GM12872 (cell line): ENCODE measurements around the gene GRID1.

Source experiments
- CTCF ChIP-seq: IDR thresholded peaks from 3 replicates; pipeline ENCODE4 v1.5.1; 2011; ENCODE audit warnings: low read depth, mild to moderate bottlenecking, low read length, moderate library complexity; ENCODE audit not compliant: insufficient read depth

Gene GRID1

GRCh38 chr10:85959239-85959638 is 407.4 kb downstream of the GRID1 start:
- no peak for TF ChIP-seq CTCF

DNA sequence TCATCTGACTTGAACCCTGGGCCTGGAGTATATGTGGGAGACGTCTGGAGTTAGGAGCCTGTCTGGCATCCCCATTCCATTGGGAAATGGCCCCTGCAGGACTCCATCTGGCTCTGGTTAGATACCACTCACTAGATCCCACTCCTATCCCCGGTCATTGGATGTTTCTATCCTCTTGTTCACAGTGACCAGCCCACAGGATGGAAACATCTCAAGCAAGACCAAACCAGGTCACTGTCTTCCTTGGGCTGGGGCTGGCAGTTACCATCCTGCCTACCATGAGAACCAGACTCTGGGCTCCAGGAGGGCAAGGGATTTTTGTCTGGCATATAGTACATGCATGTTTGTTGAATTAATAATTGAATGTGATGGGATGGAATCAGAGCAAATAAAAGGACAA is 415.7 kb downstream of the GRID1 start:
- TF ChIP-seq CTCF, result no peak

DNA sequence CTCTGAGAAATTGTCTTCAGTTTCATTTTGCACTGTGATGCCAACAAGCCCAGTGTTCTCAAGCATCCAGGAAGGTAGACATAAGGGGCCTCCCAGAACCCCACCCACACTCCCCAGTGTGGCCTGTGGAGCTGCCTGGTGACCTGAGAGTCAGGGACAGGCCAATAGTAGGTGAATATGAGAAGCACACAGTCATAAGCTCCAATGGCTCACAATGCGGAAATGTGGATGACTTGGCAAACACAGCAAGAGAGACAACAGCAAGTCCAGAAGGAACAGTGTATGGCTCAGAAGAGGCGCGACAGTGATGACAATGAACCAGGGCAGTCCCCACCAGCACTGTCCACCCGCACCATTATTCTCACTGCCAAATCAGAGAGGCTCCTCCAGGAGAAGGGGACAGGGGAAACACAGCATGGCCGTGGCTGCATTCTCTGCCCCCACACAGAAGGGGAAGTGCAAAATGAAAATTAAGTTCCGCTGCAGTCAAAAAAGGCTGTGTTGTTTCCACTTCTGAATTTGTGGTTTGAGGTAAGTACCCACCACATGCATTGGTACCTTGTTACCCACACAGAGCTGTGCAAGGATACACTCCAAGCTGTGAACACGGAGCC is 419.8 kb downstream of the GRID1 start:
- no peak for TF ChIP-seq CTCF

DNA sequence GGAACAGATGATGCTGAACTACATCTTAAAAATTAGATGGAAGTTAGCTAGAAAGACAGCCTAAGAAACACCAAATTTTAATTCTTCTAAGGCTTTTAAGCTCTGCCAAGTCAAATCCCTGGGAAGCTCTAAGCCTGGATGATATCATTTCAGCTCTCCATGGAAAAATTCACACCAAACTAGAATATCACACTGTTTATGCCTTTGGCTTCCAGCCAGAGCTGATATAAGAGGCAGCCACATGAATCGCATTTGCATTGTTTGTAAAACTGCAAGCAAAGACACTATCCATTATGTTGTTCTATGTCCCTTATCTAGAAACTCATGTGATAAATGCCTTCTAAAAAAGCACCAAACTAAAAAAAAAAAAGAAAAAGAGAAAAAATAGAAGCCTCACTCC is 430.4 kb downstream of the GRID1 start:
- no peak for TF ChIP-seq CTCF

DNA sequence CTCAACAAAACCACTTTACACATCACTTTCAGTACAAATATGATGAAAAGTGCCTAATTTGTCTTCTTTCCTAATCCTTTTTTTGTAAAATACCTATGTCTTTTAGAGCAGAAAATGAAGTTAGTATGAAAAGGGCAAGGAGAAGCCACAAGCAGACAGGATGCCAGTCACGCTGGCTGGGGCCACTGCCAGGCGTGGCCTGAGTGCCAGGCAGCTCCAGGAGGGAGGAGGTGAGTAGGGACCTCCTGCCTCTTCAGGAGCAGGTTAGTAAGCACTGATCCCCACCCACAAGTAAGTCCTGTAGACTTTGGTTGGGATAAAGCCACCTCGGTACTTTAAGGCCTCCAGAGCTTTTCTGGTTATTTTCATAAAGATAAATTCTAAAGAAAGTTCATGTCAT is 432.0 kb downstream of the GRID1 start:
- no peak for TF ChIP-seq CTCF

DNA sequence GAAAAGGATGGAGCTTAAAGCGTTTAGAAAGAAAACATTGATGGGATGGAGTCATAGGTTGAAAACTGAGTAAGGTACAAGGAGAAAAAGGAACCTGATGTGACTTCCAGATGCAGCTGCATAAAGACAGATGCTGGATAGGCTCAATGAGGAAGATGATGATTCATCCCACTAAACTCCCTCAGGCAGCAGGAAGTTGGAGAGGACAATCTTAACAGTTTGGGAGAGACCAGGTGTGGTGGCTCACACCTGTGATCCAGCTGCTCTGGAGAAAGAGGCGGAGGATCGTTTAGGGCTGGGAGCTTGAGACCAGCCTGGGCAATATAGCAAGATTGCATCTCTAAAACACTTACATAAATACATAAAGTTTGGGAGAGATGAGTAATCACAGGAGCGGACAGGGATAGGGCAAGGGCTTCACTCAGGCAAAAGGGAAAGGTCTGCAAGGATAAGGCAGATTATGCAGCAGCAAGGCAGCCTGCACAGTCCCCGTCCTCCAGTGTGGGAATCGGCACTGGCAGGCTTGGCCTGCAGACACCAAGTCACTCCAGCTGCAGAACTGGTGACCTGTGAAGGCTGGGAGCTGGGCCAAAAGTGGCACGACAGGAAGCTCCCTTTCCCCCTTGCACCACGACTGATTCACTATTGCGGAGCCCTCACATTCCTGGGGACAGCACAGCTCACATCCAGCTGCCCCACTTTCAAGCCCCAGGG is 438.5 kb downstream of the GRID1 start:
- no peak for TF ChIP-seq CTCF

GRCh38 chr10:85926986-85927385 is 439.6 kb downstream of the GRID1 start:
- no peak for TF ChIP-seq CTCF

- TF ChIP-seq CTCF, result no peak
These were observed 440.5 kb downstream of the GRID1 start for GRCh38 chr10:85926136-85926535.
